Stimulated activated CD4-positive, alpha-beta T cell treated with anti-CD3 and anti-CD28 coated beads, Interleukin-2, amount 100 ng/mL, for 48 hours (primary cell): ENCODE results near the gene BBS9.
"Not testable (repeated sequence)": the region's sequence is repeated elsewhere in the genome, so short reads cannot be mapped to it uniquely, and the experiment has no call there.

Source experiments
- DNase-seq, 2 donors: peaks; one replicate each; pipeline ENCODE4 v3.0.0-alpha.2; 2020

Gene BBS9

GRCh38 chr7:33449847-33450246, 320.5 kb downstream of the BBS9 start:
- DNase-seq, result no peak

- no peak for DNase-seq
These were observed 323.6 kb downstream of the BBS9 start for GRCh38 chr7:33452805-33453502.

GRCh38 chr7:33457039-33457438, 327.7 kb downstream of the BBS9 start:
- no peak for DNase-seq

- DNase-seq, result no peak
These were observed 329.2 kb downstream of the BBS9 start for GRCh38 chr7:33458581-33458980.

GRCh38 chr7:33459340-33459751, 330.0 kb downstream of the BBS9 start:
- DNase-seq, result no peak

GRCh38 chr7:33463131-33463530, 333.8 kb downstream of the BBS9 start:
- no peak for DNase-seq

- no peak for DNase-seq
These were observed 336.8 kb downstream of the BBS9 start for GRCh38 chr7:33466203-33466602.

GRCh38 chr7:33471636-33472242, 342.4 kb downstream of the BBS9 start:
- DNase-seq, result no peak

GRCh38 chr7:33472348-33473025, 343.1 kb downstream of the BBS9 start:
- no peak for DNase-seq

- DNase-seq, result no peak
These were observed 348.5 kb downstream of the BBS9 start for GRCh38 chr7:33477719-33478480.

- DNase-seq, result not testable (repeated sequence)
These were observed 355.1 kb downstream of the BBS9 start for GRCh38 chr7:33484476-33484875.

- DNase-seq, result no peak
These were observed 356.6 kb downstream of the BBS9 start for GRCh38 chr7:33485747-33486493.

GRCh38 chr7:33486633-33487032, 357.3 kb downstream of the BBS9 start:
- no peak for DNase-seq

- DNase-seq, result no peak
These were observed 358.8 kb downstream of the BBS9 start for GRCh38 chr7:33487998-33488682.

GRCh38 chr7:33494474-33494873, 365.1 kb downstream of the BBS9 start:
- no peak for DNase-seq

- no peak for DNase-seq
These were observed 365.8 kb downstream of the BBS9 start for GRCh38 chr7:33495207-33495606.

- no peak for DNase-seq
These were observed 367.7 kb downstream of the BBS9 start for GRCh38 chr7:33497051-33497450.

- no peak for DNase-seq
These were observed 371.6 kb downstream of the BBS9 start for GRCh38 chr7:33500703-33501701.

- no peak for DNase-seq
These were observed 373.6 kb downstream of the BBS9 start for GRCh38 chr7:33503014-33503413.

GRCh38 chr7:33503736-33504135, 374.4 kb downstream of the BBS9 start:
- no peak for DNase-seq

GRCh38 chr7:33504266-33504665, 374.9 kb downstream of the BBS9 start:
- DNase-seq, result no peak
